ENCODE results near the gene TIGAR.

Gene TIGAR

GRCh38 chr12:4370265-4370664 lies 49.3 kb downstream of the TIGAR start:
- H3K4me1 ChIP-seq (ENCODE audit: control insufficient read depth, insufficient read depth, low read length, poor library complexity, severe bottlenecking) = no peaks in the 10 kb centered on the region
- H3K9me3 ChIP-seq (ENCODE audit: control insufficient read depth, low read length) = no peaks in the 10 kb centered on the region
- DNase-seq = no peak

DNA sequence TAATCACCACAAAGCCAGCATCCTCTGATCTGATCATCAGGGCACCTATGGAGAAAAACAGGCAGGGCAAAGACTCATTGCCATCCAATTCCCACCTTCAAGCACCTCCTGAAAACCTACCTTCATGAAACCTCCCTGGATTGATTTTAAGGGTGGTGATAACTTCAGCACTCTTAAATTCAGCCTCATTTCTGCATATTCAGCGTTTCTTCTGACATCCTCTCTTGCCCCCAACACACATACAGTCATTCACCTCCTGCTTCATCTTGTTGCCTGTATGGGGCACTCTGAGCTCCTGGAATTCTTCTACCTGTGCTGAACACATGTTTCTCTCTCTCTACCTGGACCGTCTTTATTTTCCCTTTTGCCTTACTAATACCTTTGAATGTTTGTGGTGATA lies 51.6 kb downstream of the TIGAR start:
- no peaks in the 10 kb centered on the region for H3K4me1 ChIP-seq (ENCODE audit: control insufficient read depth, insufficient read depth, low read length, poor library complexity, severe bottlenecking)
- H3K9me3 ChIP-seq (ENCODE audit: control insufficient read depth, low read length) = no peaks in the 10 kb centered on the region
- no peak for DNase-seq
- no peak overlapping the region for H3K27ac ChIP-seq (ENCODE audit: insufficient read depth, low read length, poor library complexity, severe bottlenecking)
- H3K27me3 ChIP-seq (replicated peaks; ENCODE audit: control insufficient read depth, insufficient read depth, low read length, poor library complexity, severe bottlenecking) = no peaks in the 10 kb centered on the region
- no peak overlapping the region for H3K4me3 ChIP-seq (ENCODE audit: insufficient read depth, low read depth, low read length, poor library complexity, severe bottlenecking)
- H3K36me3 ChIP-seq (ENCODE audit: control insufficient read depth, insufficient read depth, low read length) = no peaks in the 10 kb centered on the region

More at GRCh38 chr12:4370265-4370664, 49.3 kb downstream of the TIGAR start:
- Histone ChIP-seq H3K36me3 (ENCODE audit: control insufficient read depth, insufficient read depth, low read length) (no peaks in the 10 kb centered on the region), H3K4me3 (ENCODE audit: insufficient read depth, low read depth, low read length, poor library complexity, severe bottlenecking) (no peak overlapping the region), H3K27ac (ENCODE audit: insufficient read depth, low read length, poor library complexity, severe bottlenecking) (no peak overlapping the region), H3K27me3 (replicated peaks; ENCODE audit: control insufficient read depth, insufficient read depth, low read length, poor library complexity, severe bottlenecking) (no peaks in the 10 kb centered on the region)

DNA sequence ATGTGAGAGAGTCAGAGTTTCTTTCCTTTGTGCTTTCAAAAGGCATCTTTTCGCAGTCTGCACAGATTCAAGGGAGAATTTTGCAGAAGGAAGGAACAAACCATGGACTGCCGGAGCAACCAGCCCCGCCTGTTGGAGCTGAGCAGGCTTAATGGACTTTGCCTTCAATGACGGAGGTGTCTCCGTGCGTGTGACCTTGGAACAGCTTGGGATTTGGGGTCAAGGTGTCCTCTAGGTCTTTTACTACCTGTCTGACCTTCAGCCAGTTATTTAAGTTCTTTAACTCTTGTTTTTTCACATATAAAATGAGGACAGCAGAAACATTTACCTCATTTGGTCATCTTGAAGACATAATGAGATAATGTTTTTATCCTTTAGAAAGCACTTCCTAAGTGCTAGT lies 54.4 kb downstream of the TIGAR start:
- H3K27me3 ChIP-seq (replicated peaks; ENCODE audit: control insufficient read depth, insufficient read depth, low read length, poor library complexity, severe bottlenecking) = peaks cover 10% of the 10 kb centered on the region
- H3K36me3 ChIP-seq (ENCODE audit: control insufficient read depth, insufficient read depth, low read length) = no peaks in the 10 kb centered on the region
- no peaks in the 10 kb centered on the region for H3K4me1 ChIP-seq (ENCODE audit: control insufficient read depth, insufficient read depth, low read length, poor library complexity, severe bottlenecking)

GRCh38 chr12:4378772-4379171 lies 57.8 kb downstream of the TIGAR start:
- Histone ChIP-seq H3K36me3 (ENCODE audit: control insufficient read depth, insufficient read depth, low read length) (no peaks in the 10 kb centered on the region), H3K4me1 (ENCODE audit: control insufficient read depth, insufficient read depth, low read length, poor library complexity, severe bottlenecking) (no peaks in the 10 kb centered on the region), H3K9me3 (ENCODE audit: control insufficient read depth, low read length) (no peaks in the 10 kb centered on the region), H3K27me3 (replicated peaks; ENCODE audit: control insufficient read depth, insufficient read depth, low read length, poor library complexity, severe bottlenecking) (peaks cover 10% of the 10 kb centered on the region), H3K4me3 (ENCODE audit: insufficient read depth, low read depth, low read length, poor library complexity, severe bottlenecking) (no peak overlapping the region), H3K27ac (ENCODE audit: insufficient read depth, low read length, poor library complexity, severe bottlenecking) (no peak overlapping the region)
- DNase-seq = no peak

More for the DNA sequence above, 54.4 kb downstream of the TIGAR start:
- Histone ChIP-seq H3K4me3 (ENCODE audit: insufficient read depth, low read depth, low read length, poor library complexity, severe bottlenecking) (no peak overlapping the region), H3K27ac (ENCODE audit: insufficient read depth, low read length, poor library complexity, severe bottlenecking) (no peak overlapping the region), H3K9me3 (ENCODE audit: control insufficient read depth, low read length) (no peaks in the 10 kb centered on the region)
- DNase-seq = no peak

DNA sequence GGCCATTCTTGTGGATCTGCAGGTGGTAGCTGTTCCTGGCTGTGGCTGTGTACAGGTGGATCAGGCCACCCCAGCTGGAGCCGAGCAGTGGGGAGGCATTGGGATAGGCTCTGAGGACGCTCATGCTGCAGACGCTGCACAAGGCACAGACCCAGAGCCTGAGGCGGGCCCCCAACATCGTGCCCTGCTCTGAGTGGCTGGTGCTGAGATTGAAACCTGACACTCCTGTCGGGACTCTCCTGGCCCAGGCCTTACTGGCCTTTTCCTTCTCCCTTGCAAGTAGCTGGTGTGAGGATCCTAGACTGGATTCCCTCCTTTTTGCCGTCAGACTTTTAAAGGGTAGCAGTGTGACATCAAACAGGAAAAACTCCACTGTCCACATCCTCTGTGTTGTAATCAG lies 58.4 kb downstream of the TIGAR start, which contains the start of gene FGF23:
Gene FGF23 (minus strand): TSS at position 308 of the 400 bp plus-strand sequence. CDS start 130 bp downstream, at position 178.
- DNase-seq = no peak
- Histone ChIP-seq H3K4me3 (ENCODE audit: insufficient read depth, low read depth, low read length, poor library complexity, severe bottlenecking) (no peak within 1 kb of the TSS), H3K27ac (ENCODE audit: insufficient read depth, low read length, poor library complexity, severe bottlenecking) (no peak within 1 kb of the TSS), H3K36me3 (ENCODE audit: control insufficient read depth, insufficient read depth, low read length) (no peaks in the 10 kb centered on the region), H3K4me1 (ENCODE audit: control insufficient read depth, insufficient read depth, low read length, poor library complexity, severe bottlenecking) (no peaks in the 10 kb centered on the region), H3K27me3 (replicated peaks; ENCODE audit: control insufficient read depth, insufficient read depth, low read length, poor library complexity, severe bottlenecking) (peaks cover 10% of the 10 kb centered on the region), H3K9me3 (ENCODE audit: control insufficient read depth, low read length) (no peaks in the 10 kb centered on the region)

DNA sequence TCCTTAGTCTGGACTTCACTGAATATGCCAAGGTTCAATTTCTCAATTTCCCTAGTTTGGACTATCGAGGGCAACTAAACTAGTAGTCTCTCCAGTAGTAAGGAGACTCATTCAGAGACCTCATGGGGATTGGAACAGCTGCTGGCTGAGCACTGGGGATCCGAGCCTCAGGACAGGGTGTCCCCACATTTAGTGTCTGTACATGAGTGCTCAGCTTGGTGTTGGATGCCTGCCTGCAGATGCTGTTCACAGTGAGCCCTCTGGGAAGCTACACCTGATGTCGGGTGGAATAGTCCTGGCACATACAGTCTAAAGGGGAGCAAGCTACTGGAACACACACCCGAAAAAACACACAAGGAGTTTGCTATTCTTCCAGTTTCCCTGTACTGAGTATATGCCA lies 59.3 kb downstream of the TIGAR start:
- H3K27ac ChIP-seq (ENCODE audit: insufficient read depth, low read length, poor library complexity, severe bottlenecking) = no peak overlapping the region
- no peak for DNase-seq
- no peaks in the 10 kb centered on the region for H3K9me3 ChIP-seq (ENCODE audit: control insufficient read depth, low read length)
- H3K27me3 ChIP-seq (replicated peaks; ENCODE audit: control insufficient read depth, insufficient read depth, low read length, poor library complexity, severe bottlenecking) = peaks cover 10% of the 10 kb centered on the region
- H3K36me3 ChIP-seq (ENCODE audit: control insufficient read depth, insufficient read depth, low read length) = no peaks in the 10 kb centered on the region
- H3K4me3 ChIP-seq (ENCODE audit: insufficient read depth, low read depth, low read length, poor library complexity, severe bottlenecking) = no peak overlapping the region
- no peaks in the 10 kb centered on the region for H3K4me1 ChIP-seq (ENCODE audit: control insufficient read depth, insufficient read depth, low read length, poor library complexity, severe bottlenecking)

- Histone ChIP-seq H3K27ac (ENCODE audit: insufficient read depth, low read length, poor library complexity, severe bottlenecking) (no peak overlapping the region), H3K4me1 (ENCODE audit: control insufficient read depth, insufficient read depth, low read length, poor library complexity, severe bottlenecking) (no peaks in the 10 kb centered on the region), H3K27me3 (replicated peaks; ENCODE audit: control insufficient read depth, insufficient read depth, low read length, poor library complexity, severe bottlenecking) (peaks cover 10% of the 10 kb centered on the region), H3K4me3 (ENCODE audit: insufficient read depth, low read depth, low read length, poor library complexity, severe bottlenecking) (no peak overlapping the region), H3K9me3 (ENCODE audit: control insufficient read depth, low read length) (no peaks in the 10 kb centered on the region), H3K36me3 (ENCODE audit: control insufficient read depth, insufficient read depth, low read length) (no peaks in the 10 kb centered on the region)
- DNase-seq = no peak
These were observed 62.4 kb downstream of the TIGAR start for GRCh38 chr12:4383304-4383865.

DNA sequence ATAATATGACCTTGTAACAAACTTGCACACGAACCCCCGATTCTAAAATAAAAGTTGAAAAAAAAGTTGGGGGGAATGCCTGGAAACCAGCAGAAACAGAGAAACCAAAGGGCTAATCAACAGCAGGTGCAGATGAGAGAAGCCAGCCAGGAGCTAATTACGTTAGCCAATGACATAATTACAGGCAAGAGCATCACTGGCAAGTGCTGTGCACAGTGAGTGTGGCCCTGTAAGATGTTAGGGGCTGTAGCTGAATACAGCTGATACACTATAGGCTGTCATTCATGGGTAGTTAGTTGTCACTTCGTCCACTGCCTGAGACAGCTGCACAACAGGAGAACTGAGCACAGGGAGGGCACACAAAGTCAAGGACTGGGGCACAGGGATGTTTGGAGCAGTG lies 65.8 kb downstream of the TIGAR start:
- H3K4me1 ChIP-seq (ENCODE audit: control insufficient read depth, insufficient read depth, low read length, poor library complexity, severe bottlenecking) = no peaks in the 10 kb centered on the region
- H3K27me3 ChIP-seq (replicated peaks; ENCODE audit: control insufficient read depth, insufficient read depth, low read length, poor library complexity, severe bottlenecking) = no peaks in the 10 kb centered on the region
- no peaks in the 10 kb centered on the region for H3K9me3 ChIP-seq (ENCODE audit: control insufficient read depth, low read length)
- no peak overlapping the region for H3K27ac ChIP-seq (ENCODE audit: insufficient read depth, low read length, poor library complexity, severe bottlenecking)
- DNase-seq = no peak
- H3K4me3 ChIP-seq (ENCODE audit: insufficient read depth, low read depth, low read length, poor library complexity, severe bottlenecking) = no peak overlapping the region
- H3K36me3 ChIP-seq (ENCODE audit: control insufficient read depth, insufficient read depth, low read length) = no peaks in the 10 kb centered on the region

DNA sequence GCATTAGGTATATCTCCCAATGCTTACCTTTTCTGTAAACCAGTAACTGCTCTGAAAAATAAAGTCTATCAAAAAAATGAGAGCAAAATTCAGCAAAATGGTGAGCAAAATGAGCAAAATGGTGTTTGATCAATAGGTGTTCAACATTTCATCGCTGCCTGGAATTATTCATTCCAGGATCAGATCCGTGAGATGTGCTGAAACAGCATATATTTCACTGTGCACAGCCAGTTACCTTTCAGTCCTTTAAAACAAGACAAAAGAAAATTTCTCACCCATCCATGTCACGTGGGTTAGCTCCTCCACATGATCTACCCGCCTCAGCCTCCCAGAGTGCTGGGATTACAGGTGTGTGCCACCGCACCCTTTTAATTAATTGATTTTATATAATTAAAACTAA lies 66.6 kb downstream of the TIGAR start:
- Histone ChIP-seq H3K27ac (ENCODE audit: insufficient read depth, low read length, poor library complexity, severe bottlenecking) (no peak overlapping the region), H3K36me3 (ENCODE audit: control insufficient read depth, insufficient read depth, low read length) (no peaks in the 10 kb centered on the region), H3K4me3 (ENCODE audit: insufficient read depth, low read depth, low read length, poor library complexity, severe bottlenecking) (no peak overlapping the region), H3K4me1 (ENCODE audit: control insufficient read depth, insufficient read depth, low read length, poor library complexity, severe bottlenecking) (no peaks in the 10 kb centered on the region), H3K9me3 (ENCODE audit: control insufficient read depth, low read length) (no peaks in the 10 kb centered on the region), H3K27me3 (replicated peaks; ENCODE audit: control insufficient read depth, insufficient read depth, low read length, poor library complexity, severe bottlenecking) (no peaks in the 10 kb centered on the region)
- no peak for DNase-seq

DNA sequence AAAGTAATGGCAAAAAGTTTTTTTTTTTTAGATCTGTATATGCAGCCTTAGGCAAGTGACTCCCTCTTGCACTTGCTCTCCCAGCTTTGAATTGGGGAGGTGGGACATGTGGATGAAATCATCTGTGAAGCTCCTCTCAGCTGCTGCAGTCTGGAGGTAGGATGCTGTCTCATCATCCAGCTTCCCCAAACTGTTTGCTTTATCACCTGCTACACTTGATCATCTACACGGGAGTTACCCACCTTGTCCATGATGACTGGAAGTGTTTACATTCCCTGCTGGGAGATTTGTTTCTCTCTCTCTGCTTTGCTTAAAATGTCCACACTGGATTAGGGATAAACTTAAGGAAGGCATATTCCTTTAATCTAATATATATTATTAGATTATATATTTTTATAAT lies 67.0 kb downstream of the TIGAR start:
- no peak for DNase-seq
- Histone ChIP-seq H3K27ac (ENCODE audit: insufficient read depth, low read length, poor library complexity, severe bottlenecking) (no peak overlapping the region), H3K36me3 (ENCODE audit: control insufficient read depth, insufficient read depth, low read length) (no peaks in the 10 kb centered on the region), H3K9me3 (ENCODE audit: control insufficient read depth, low read length) (no peaks in the 10 kb centered on the region), H3K27me3 (replicated peaks; ENCODE audit: control insufficient read depth, insufficient read depth, low read length, poor library complexity, severe bottlenecking) (peaks cover under 1% of the 10 kb centered on the region), H3K4me3 (ENCODE audit: insufficient read depth, low read depth, low read length, poor library complexity, severe bottlenecking) (no peak overlapping the region), H3K4me1 (ENCODE audit: control insufficient read depth, insufficient read depth, low read length, poor library complexity, severe bottlenecking) (no peaks in the 10 kb centered on the region)
